Measurements from ENCODE around the gene WDFY4.

Gene WDFY4

GRCh38 chr10:48990226-48990625 lies 305.6 kb downstream of the WDFY4 start:
- no peak overlapping the region for H3K27ac ChIP-seq (ENCODE audit: poor library complexity, severe bottlenecking)
- H3K27me3 ChIP-seq (ENCODE audit: insufficient read depth, poor library complexity, severe bottlenecking): no peaks in the 10 kb centered on the region
- ATAC-seq (ENCODE audit: low read depth): no peak
- no peak for TF ChIP-seq CTCF (IDR thresholded peaks at IDR 0.05; ENCODE audit: poor library complexity, severe bottlenecking)
- H3K4me1 ChIP-seq (ENCODE audit: insufficient read depth, poor library complexity, severe bottlenecking): no peaks in the 10 kb centered on the region
- H3K36me3 ChIP-seq (ENCODE audit: low read depth): no peaks in the 10 kb centered on the region
- DNase-seq (ENCODE audit: low spot score): no peak
- H3K4me3 ChIP-seq (ENCODE audit: severe bottlenecking): no peak overlapping the region
- no peaks in the 10 kb centered on the region for H3K9me3 ChIP-seq (ENCODE audit: severe bottlenecking)

GRCh38 chr10:48993627-48994026 lies 309.0 kb downstream of the WDFY4 start:
- no peak for TF ChIP-seq CTCF (IDR thresholded peaks at IDR 0.05; ENCODE audit: poor library complexity, severe bottlenecking)
- ATAC-seq (ENCODE audit: low read depth): no peak

GRCh38 chr10:48996329-48996728 lies 311.7 kb downstream of the WDFY4 start:
- Histone ChIP-seq H3K4me1 (ENCODE audit: insufficient read depth, poor library complexity, severe bottlenecking) (no peaks in the 10 kb centered on the region), H3K9me3 (ENCODE audit: severe bottlenecking) (no peaks in the 10 kb centered on the region), H3K4me3 (ENCODE audit: severe bottlenecking) (no peak overlapping the region), H3K27ac (ENCODE audit: poor library complexity, severe bottlenecking) (no peak overlapping the region), H3K27me3 (ENCODE audit: insufficient read depth, poor library complexity, severe bottlenecking) (no peaks in the 10 kb centered on the region), H3K36me3 (ENCODE audit: low read depth) (no peaks in the 10 kb centered on the region)
- no peak for TF ChIP-seq CTCF (IDR thresholded peaks at IDR 0.05; ENCODE audit: poor library complexity, severe bottlenecking)
- no peak for ATAC-seq (ENCODE audit: low read depth)
- no peak for DNase-seq (ENCODE audit: low spot score)

More at GRCh38 chr10:48993627-48994026, 309.0 kb downstream of the WDFY4 start:
- Histone ChIP-seq H3K36me3 (ENCODE audit: low read depth) (no peaks in the 10 kb centered on the region), H3K27ac (ENCODE audit: poor library complexity, severe bottlenecking) (no peak overlapping the region), H3K9me3 (ENCODE audit: severe bottlenecking) (no peaks in the 10 kb centered on the region), H3K4me3 (ENCODE audit: severe bottlenecking) (no peak overlapping the region), H3K27me3 (ENCODE audit: insufficient read depth, poor library complexity, severe bottlenecking) (no peaks in the 10 kb centered on the region), H3K4me1 (ENCODE audit: insufficient read depth, poor library complexity, severe bottlenecking) (no peaks in the 10 kb centered on the region)
- DNase-seq (ENCODE audit: low spot score): no peak

- Histone ChIP-seq H3K4me3 (ENCODE audit: severe bottlenecking) (no peak overlapping the region), H3K9me3 (ENCODE audit: severe bottlenecking) (no peaks in the 10 kb centered on the region), H3K4me1 (ENCODE audit: insufficient read depth, poor library complexity, severe bottlenecking) (no peaks in the 10 kb centered on the region), H3K27me3 (ENCODE audit: insufficient read depth, poor library complexity, severe bottlenecking) (no peaks in the 10 kb centered on the region), H3K27ac (ENCODE audit: poor library complexity, severe bottlenecking) (no peak overlapping the region), H3K36me3 (ENCODE audit: low read depth) (no peaks in the 10 kb centered on the region)
- no peak for TF ChIP-seq CTCF (IDR thresholded peaks at IDR 0.05; ENCODE audit: poor library complexity, severe bottlenecking)
- DNase-seq (ENCODE audit: low spot score) (no peak), ATAC-seq (ENCODE audit: low read depth) (no peak)
Measured at GRCh38 chr10:48999346-48999745, 314.7 kb downstream of the WDFY4 start.

- Histone ChIP-seq H3K27ac (ENCODE audit: poor library complexity, severe bottlenecking) (no peak overlapping the region), H3K9me3 (ENCODE audit: severe bottlenecking) (no peaks in the 10 kb centered on the region), H3K4me1 (ENCODE audit: insufficient read depth, poor library complexity, severe bottlenecking) (no peaks in the 10 kb centered on the region), H3K27me3 (ENCODE audit: insufficient read depth, poor library complexity, severe bottlenecking) (no peaks in the 10 kb centered on the region), H3K4me3 (ENCODE audit: severe bottlenecking) (no peak overlapping the region), H3K36me3 (ENCODE audit: low read depth) (no peaks in the 10 kb centered on the region)
- no peak for TF ChIP-seq CTCF (IDR thresholded peaks at IDR 0.05; ENCODE audit: poor library complexity, severe bottlenecking)
- ATAC-seq (ENCODE audit: low read depth): no peak
- DNase-seq (ENCODE audit: low spot score): no peak
Measured at GRCh38 chr10:49000437-49001398, 316.0 kb downstream of the WDFY4 start.
